GM23338 (cell line): ENCODE results near the gene INPP5K. TPM values are rescaled to one million over a fixed set of nuclear protein-coding genes. Genes with fewer than 3 reads are reported as not detected.
A peak's percentile ranks its signal among the peaks of the same experiment; 100 is the strongest.

Experiments
- ATAC-seq: fragments of 200-7000 bp; cut with Tn5 transposase; 3 replicates; pipeline ENCODE4 v1.9.1; 2020
- DNase-seq: peaks from one replicate; pipeline ENCODE4 v3.0.0-alpha.2; 2015; ENCODE audit warnings: low spot score
- H2AFZ ChIP-seq: fragments of 200-600 bp; sonication (generic); 2 replicates; pipeline ENCODE4 v1.8.0; 2016; ENCODE audit warnings: antibody characterized with exemption, mild to moderate bottlenecking, moderate library complexity
- H3F3A ChIP-seq: fragments of 200-600 bp; sonication (generic); replicated peaks from 2 replicates; pipeline ENCODE4 v1.8.0; 2017; ENCODE audit warnings: antibody characterized with exemption, mixed run types, low read depth
- H3K27ac ChIP-seq: fragments of 200-600 bp; sonication (generic); 2 replicates; pipeline ENCODE4 v1.6.1; 2016; ENCODE audit warnings: low read depth
- H3K27me3 ChIP-seq: fragments of 200-600 bp; sonication (generic); 2 replicates; pipeline ENCODE4 v1.8.0; 2016; ENCODE audit warnings: mild to moderate bottlenecking, mixed run types, moderate library complexity; ENCODE audit not compliant: insufficient read depth
- H3K36me3 ChIP-seq: fragments of 200-600 bp; sonication (generic); 2 replicates; pipeline ENCODE4 v1.8.0; 2016; ENCODE audit warnings: mild to moderate bottlenecking; ENCODE audit not compliant: insufficient read depth
- H3K4me1 ChIP-seq: fragments of 200-600 bp; sonication (generic); 2 replicates; pipeline ENCODE4 v1.8.0; 2016; ENCODE audit warnings: mild to moderate bottlenecking, moderate library complexity; ENCODE audit not compliant: insufficient read depth
- H3K4me2 ChIP-seq: fragments of 200-600 bp; sonication (generic); 2 replicates; pipeline ENCODE4 v1.7.1; 2017; ENCODE audit warnings: mixed run types
- H3K4me3 ChIP-seq: fragments of 200-600 bp; sonication (generic); 2 replicates; pipeline ENCODE4 v1.6.1; 2016; ENCODE audit warnings: mixed run types
- H3K79me2 ChIP-seq: fragments of 200-600 bp; sonication (generic); replicated peaks from 2 replicates; pipeline ENCODE4 v1.8.0; 2017; ENCODE audit warnings: mild to moderate bottlenecking; ENCODE audit not compliant: insufficient read depth
- H3K9me2 ChIP-seq: fragments of 200-600 bp; sonication (generic); 2 replicates; pipeline ENCODE4 v1.8.0; 2017; ENCODE audit not compliant: insufficient read depth
- H4K20me1 ChIP-seq: fragments of 200-600 bp; sonication (generic); replicated peaks from 2 replicates; pipeline ENCODE4 v1.8.0; 2017; ENCODE audit warnings: mild to moderate bottlenecking; ENCODE audit not compliant: insufficient read depth
- H3K27ac Mint-ChIP-seq: 2 replicates; pipeline ENCODE4 v1.8.0; 2020; ENCODE audit warnings: inconsistent platforms, mild to moderate bottlenecking, moderate library complexity, mixed read lengths
- H3K27me3 Mint-ChIP-seq: 3 replicates; pipeline ENCODE4 v1.8.0; 2022; ENCODE audit warnings: low read depth, mild to moderate bottlenecking, moderate library complexity, mixed read lengths, inconsistent platforms; ENCODE audit not compliant: insufficient read depth, poor library complexity
- H3K36me3 Mint-ChIP-seq: 3 replicates; pipeline ENCODE4 v1.8.0; 2021; ENCODE audit warnings: low read depth, mild to moderate bottlenecking, inconsistent platforms, moderate library complexity, mixed read lengths
- H3K4me1 Mint-ChIP-seq: 3 replicates; pipeline ENCODE4 v1.8.0; 2020; ENCODE audit warnings: mild to moderate bottlenecking, inconsistent platforms, mixed read lengths
- H3K4me3 Mint-ChIP-seq: 3 replicates; pipeline ENCODE4 v1.8.0; 2021; ENCODE audit warnings: moderate library complexity, mild to moderate bottlenecking, inconsistent platforms, mixed read lengths
- H3K9me3 Mint-ChIP-seq: 3 replicates; pipeline ENCODE4 v1.8.0; 2020; ENCODE audit warnings: moderate library complexity, mild to moderate bottlenecking, inconsistent platforms, mixed read lengths
- CREB1 ChIP-seq: fragments of 250-450 bp; sonication (Bioruptor Pico); IDR thresholded peaks from 2 replicates; pipeline ENCODE4 v1.5.0; 2020; ENCODE audit warnings: low read depth, mild to moderate bottlenecking, moderate library complexity
- ETS1 ChIP-seq: IDR thresholded peaks from 2 replicates; pipeline ENCODE4 v1.6.1; 2016; ENCODE audit warnings: antibody characterized with exemption
- EZH2 ChIP-seq: fragments of 200-600 bp; sonication (generic); IDR thresholded peaks from one replicate; pipeline ENCODE4 v1.8.0; 2017; ENCODE audit warnings: antibody characterized with exemption, mild to moderate bottlenecking, low read depth; ENCODE audit not compliant: unreplicated experiment
- EZH2phosphoT487 ChIP-seq: fragments of 200-600 bp; sonication (generic); IDR thresholded peaks from one replicate; pipeline ENCODE4 v1.8.1; 2018; ENCODE audit warnings: antibody characterized with exemption; ENCODE audit not compliant: unreplicated experiment
- JUNB ChIP-seq: IDR thresholded peaks from one replicate; pipeline ENCODE4 v1.6.1; 2016; ENCODE audit warnings: antibody characterized with exemption; ENCODE audit not compliant: unreplicated experiment
- NANOG ChIP-seq: IDR thresholded peaks from 2 replicates; pipeline ENCODE4 v1.6.1; 2016; ENCODE audit warnings: antibody characterized with exemption, borderline replicate concordance
- POLR2AphosphoS5 ChIP-seq: IDR thresholded peaks from 2 replicates; pipeline ENCODE4 v1.6.1; 2016; ENCODE audit warnings: antibody characterized with exemption, low read depth
- STAT1 ChIP-seq: IDR thresholded peaks from one replicate; pipeline ENCODE4 v1.6.1; 2016; ENCODE audit warnings: antibody characterized with exemption; ENCODE audit not compliant: unreplicated experiment
- ZNF114 ChIP-seq: fragments of 250-450 bp; sonication (Bioruptor Pico); IDR thresholded peaks from 2 replicates; pipeline ENCODE4 v1.5.0; 2020; ENCODE audit warnings: mild to moderate bottlenecking, moderate library complexity
- ZNF331 ChIP-seq: fragments of 250-450 bp; sonication (Bioruptor Pico); IDR thresholded peaks from 2 replicates; pipeline ENCODE4 v1.5.0; 2020; ENCODE audit warnings: low read depth, mild to moderate bottlenecking, moderate library complexity
- polyA plus RNA-seq: library from polyadenylated mRNA; unstranded; fragments of >200 nt; fragmentation: Nextera tagmentation; extraction: Ambion mirVana; gene quantifications from 2 replicates; pipeline ENCODE4 v1.2.1, GENCODE V29; 2016
- total RNA-seq: library from RNA; depleted of rRNA; stranded (reverse); fragments of >200 nt; shearing (Covaris generic); gene quantifications from 2 replicates; pipeline ENCODE4 v1.2.3, GENCODE V29; 2014
- TF ChIP-seq, protein P1 (sequence below), 2 experiments: fragments of 200-600 bp in 1 of 2; sonication (generic) in 1 of 2; conservative IDR thresholded peaks; 2 replicates each; pipeline versions ENCODE4 v1.5.1 to v1.6.1; 2016 to 2017; ENCODE audit warnings: antibody characterized with exemption in 2 of 2, low read depth in 2 of 2, mild to moderate bottlenecking in 2 of 2, moderate library complexity in 1 of 2
- TF ChIP-seq, protein P2 (sequence below): fragments of 250-450 bp; sonication (Bioruptor Pico); IDR thresholded peaks from 2 replicates; pipeline ENCODE4 v1.5.0; 2020; ENCODE audit warnings: mild to moderate bottlenecking, moderate library complexity
- TF ChIP-seq, protein P3 (sequence below): IDR thresholded peaks from one replicate; pipeline ENCODE4 v1.6.1; 2018; ENCODE audit warnings: antibody characterized with exemption; ENCODE audit not compliant: unreplicated experiment

The INPP5K gene
- total and polyA plus RNA-seq, 2 experiments from 2014 or later: 8.4 to 29.7 TPM

GRCh38 chr17:1488826-1489270 lies 27.6 kb downstream of the INPP5K start:
- no peak overlapping the region for H3K27ac ChIP-seq
- H3K4me3 ChIP-seq: peak overlapping the region; percentile 65
- 0 out of 3 replicates have a peak, but pooled peaks cover 2% of the 10 kb centered on the region for H3K36me3 Mint-ChIP-seq
- no peaks in the 10 kb centered on the region for H3K9me2 ChIP-seq
- no peak overlapping the region for H3K27ac Mint-ChIP-seq
- H3K4me2 ChIP-seq: peak overlapping the region; percentile 85
- peaks cover 46% of the 10 kb centered on the region for H3K27me3 ChIP-seq
- no peak for ATAC-seq
- peaks cover 45% of the 10 kb centered on the region for H3K27me3 Mint-ChIP-seq
- no peaks in the 10 kb centered on the region for H3K36me3 ChIP-seq
- no peaks in the 10 kb centered on the region; the same call in 1 of the 2 replicates for H4K20me1 ChIP-seq
- H2AFZ ChIP-seq: no peak overlapping the region
- DNase-seq: no peak
- H3K79me2 ChIP-seq: peaks cover 8% of the 10 kb centered on the region; the same call in 1 of the 2 replicates
- TF ChIP-seq, protein P1, sequence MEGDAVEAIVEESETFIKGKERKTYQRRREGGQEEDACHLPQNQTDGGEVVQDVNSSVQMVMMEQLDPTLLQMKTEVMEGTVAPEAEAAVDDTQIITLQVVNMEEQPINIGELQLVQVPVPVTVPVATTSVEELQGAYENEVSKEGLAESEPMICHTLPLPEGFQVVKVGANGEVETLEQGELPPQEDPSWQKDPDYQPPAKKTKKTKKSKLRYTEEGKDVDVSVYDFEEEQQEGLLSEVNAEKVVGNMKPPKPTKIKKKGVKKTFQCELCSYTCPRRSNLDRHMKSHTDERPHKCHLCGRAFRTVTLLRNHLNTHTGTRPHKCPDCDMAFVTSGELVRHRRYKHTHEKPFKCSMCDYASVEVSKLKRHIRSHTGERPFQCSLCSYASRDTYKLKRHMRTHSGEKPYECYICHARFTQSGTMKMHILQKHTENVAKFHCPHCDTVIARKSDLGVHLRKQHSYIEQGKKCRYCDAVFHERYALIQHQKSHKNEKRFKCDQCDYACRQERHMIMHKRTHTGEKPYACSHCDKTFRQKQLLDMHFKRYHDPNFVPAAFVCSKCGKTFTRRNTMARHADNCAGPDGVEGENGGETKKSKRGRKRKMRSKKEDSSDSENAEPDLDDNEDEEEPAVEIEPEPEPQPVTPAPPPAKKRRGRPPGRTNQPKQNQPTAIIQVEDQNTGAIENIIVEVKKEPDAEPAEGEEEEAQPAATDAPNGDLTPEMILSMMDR (conservative IDR thresholded peaks at IDR 0.05; ENCODE audit: low read depth in 2 of 2): no peak
- TF ChIP-seq ZNF114 (CRISPR knock-in tag) (no peak), ETS1 (no peak), CREB1 (CRISPR knock-in tag) (no peak), POLR2AphosphoS5 (no peak), EZH2phosphoT487 (no peak), NANOG (no peak), ZNF331 (CRISPR knock-in tag) (no peak), EZH2 (no peak), STAT1 (no peak), JUNB (no peak)
- TF ChIP-seq, protein P2, sequence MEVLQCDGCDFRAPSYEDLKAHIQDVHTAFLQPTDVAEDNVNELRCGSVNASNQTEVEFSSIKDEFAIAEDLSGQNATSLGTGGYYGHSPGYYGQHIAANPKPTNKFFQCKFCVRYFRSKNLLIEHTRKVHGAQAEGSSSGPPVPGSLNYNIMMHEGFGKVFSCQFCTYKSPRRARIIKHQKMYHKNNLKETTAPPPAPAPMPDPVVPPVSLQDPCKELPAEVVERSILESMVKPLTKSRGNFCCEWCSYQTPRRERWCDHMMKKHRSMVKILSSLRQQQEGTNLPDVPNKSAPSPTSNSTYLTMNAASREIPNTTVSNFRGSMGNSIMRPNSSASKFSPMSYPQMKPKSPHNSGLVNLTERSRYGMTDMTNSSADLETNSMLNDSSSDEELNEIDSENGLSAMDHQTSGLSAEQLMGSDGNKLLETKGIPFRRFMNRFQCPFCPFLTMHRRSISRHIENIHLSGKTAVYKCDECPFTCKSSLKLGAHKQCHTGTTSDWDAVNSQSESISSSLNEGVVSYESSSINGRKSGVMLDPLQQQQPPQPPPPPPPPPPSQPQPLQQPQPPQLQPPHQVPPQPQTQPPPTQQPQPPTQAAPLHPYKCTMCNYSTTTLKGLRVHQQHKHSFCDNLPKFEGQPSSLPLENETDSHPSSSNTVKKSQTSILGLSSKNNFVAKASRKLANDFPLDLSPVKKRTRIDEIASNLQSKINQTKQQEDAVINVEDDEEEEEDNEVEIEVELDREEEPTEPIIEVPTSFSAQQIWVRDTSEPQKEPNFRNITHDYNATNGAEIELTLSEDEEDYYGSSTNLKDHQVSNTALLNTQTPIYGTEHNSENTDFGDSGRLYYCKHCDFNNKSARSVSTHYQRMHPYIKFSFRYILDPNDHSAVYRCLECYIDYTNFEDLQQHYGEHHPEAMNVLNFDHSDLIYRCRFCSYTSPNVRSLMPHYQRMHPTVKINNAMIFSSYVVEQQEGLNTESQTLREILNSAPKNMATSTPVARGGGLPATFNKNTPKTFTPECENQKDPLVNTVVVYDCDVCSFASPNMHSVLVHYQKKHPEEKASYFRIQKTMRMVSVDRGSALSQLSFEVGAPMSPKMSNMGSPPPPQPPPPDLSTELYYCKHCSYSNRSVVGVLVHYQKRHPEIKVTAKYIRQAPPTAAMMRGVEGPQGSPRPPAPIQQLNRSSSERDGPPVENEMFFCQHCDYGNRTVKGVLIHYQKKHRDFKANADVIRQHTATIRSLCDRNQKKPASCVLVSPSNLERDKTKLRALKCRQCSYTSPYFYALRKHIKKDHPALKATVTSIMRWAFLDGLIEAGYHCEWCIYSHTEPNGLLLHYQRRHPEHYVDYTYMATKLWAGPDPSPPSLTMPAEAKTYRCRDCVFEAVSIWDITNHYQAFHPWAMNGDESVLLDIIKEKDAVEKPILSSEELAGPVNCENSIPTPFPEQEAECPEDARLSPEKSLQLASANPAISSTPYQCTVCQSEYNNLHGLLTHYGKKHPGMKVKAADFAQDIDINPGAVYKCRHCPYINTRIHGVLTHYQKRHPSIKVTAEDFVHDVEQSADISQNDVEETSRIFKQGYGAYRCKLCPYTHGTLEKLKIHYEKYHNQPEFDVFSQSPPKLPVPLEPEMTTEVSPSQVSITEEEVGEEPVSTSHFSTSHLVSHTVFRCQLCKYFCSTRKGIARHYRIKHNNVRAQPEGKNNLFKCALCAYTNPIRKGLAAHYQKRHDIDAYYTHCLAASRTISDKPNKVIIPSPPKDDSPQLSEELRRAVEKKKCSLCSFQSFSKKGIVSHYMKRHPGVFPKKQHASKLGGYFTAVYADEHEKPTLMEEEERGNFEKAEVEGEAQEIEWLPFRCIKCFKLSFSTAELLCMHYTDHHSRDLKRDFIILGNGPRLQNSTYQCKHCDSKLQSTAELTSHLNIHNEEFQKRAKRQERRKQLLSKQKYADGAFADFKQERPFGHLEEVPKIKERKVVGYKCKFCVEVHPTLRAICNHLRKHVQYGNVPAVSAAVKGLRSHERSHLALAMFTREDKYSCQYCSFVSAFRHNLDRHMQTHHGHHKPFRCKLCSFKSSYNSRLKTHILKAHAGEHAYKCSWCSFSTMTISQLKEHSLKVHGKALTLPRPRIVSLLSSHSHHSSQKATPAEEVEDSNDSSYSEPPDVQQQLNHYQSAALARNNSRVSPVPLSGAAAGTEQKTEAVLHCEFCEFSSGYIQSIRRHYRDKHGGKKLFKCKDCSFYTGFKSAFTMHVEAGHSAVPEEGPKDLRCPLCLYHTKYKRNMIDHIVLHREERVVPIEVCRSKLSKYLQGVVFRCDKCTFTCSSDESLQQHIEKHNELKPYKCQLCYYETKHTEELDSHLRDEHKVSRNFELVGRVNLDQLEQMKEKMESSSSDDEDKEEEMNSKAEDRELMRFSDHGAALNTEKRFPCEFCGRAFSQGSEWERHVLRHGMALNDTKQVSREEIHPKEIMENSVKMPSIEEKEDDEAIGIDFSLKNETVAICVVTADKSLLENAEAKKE (CRISPR knock-in tag): no peak
- TF ChIP-seq, protein P3, sequence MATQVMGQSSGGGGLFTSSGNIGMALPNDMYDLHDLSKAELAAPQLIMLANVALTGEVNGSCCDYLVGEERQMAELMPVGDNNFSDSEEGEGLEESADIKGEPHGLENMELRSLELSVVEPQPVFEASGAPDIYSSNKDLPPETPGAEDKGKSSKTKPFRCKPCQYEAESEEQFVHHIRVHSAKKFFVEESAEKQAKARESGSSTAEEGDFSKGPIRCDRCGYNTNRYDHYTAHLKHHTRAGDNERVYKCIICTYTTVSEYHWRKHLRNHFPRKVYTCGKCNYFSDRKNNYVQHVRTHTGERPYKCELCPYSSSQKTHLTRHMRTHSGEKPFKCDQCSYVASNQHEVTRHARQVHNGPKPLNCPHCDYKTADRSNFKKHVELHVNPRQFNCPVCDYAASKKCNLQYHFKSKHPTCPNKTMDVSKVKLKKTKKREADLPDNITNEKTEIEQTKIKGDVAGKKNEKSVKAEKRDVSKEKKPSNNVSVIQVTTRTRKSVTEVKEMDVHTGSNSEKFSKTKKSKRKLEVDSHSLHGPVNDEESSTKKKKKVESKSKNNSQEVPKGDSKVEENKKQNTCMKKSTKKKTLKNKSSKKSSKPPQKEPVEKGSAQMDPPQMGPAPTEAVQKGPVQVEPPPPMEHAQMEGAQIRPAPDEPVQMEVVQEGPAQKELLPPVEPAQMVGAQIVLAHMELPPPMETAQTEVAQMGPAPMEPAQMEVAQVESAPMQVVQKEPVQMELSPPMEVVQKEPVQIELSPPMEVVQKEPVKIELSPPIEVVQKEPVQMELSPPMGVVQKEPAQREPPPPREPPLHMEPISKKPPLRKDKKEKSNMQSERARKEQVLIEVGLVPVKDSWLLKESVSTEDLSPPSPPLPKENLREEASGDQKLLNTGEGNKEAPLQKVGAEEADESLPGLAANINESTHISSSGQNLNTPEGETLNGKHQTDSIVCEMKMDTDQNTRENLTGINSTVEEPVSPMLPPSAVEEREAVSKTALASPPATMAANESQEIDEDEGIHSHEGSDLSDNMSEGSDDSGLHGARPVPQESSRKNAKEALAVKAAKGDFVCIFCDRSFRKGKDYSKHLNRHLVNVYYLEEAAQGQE: no peak
- peak overlapping the region; percentile 73 for H3K4me3 Mint-ChIP-seq
- no peaks in the 10 kb centered on the region; the same call in 2 of the 3 replicates for H3K9me3 Mint-ChIP-seq
- H3K4me1 Mint-ChIP-seq: peaks cover 36% of the 10 kb centered on the region
- H3K4me1 ChIP-seq: peaks cover 15% of the 10 kb centered on the region
- H3F3A ChIP-seq: peaks cover 36% of the 10 kb centered on the region
